Activated naive CD8-positive, alpha-beta T cell treated with anti-CD3 and anti-CD28 coated beads, Interleukin-2, amount 10 ng/mL, durations not matched to agents 7 days and 5 days (primary cell): ENCODE results near the gene STK32C. TPM values are rescaled to one million over a fixed set of nuclear protein-coding genes. Genes with fewer than 3 reads are reported as not detected.
"Not testable (repeated sequence)": the region's sequence is repeated elsewhere in the genome, so short reads cannot be mapped to it uniquely, and the experiment has no call there.

Source experiments
- ATAC-seq: fragments of 150-1000 bp; cut with Tn5 transposase; one replicate; pipeline ENCODE4 v1.10.0; 2021; ENCODE audit warnings: low read depth, moderate library complexity
- POLR2A ChIA-PET: fragments of 350-600 bp; sonication (Branson Sonifier 250); formaldehyde crosslinking; loops from one replicate; lab custom pipeline; 2021; ENCODE audit warnings: antibody characterized with exemption; lab: Charles Lee
- DNase-seq: peaks from one replicate; pipeline ENCODE4 v3.0.0; 2021
- H3K27ac Mint-ChIP-seq: one replicate; pipeline ENCODE4 v1.8.0; 2022; ENCODE audit warnings: mild to moderate bottlenecking, mixed read lengths
- H3K27me3 Mint-ChIP-seq: one replicate; pipeline ENCODE4 v1.8.0; 2022; ENCODE audit warnings: mild to moderate bottlenecking, moderate library complexity, mixed read lengths
- H3K36me3 Mint-ChIP-seq: one replicate; pipeline ENCODE4 v1.8.0; 2021; ENCODE audit warnings: mild to moderate bottlenecking, mixed read lengths
- H3K4me1 Mint-ChIP-seq: one replicate; pipeline ENCODE4 v1.8.0; 2021; ENCODE audit warnings: mixed read lengths
- H3K4me3 Mint-ChIP-seq: one replicate; pipeline ENCODE4 v1.8.0; 2022; ENCODE audit warnings: mild to moderate bottlenecking, moderate library complexity, mixed read lengths
- H3K9me3 Mint-ChIP-seq: one replicate; pipeline ENCODE4 v1.8.0; 2021; ENCODE audit warnings: mixed read lengths
- total RNA-seq, 2 experiments: library from RNA; stranded (reverse); gene quantifications; one replicate each; pipeline ENCODE4 v1.2.3, GENCODE V29; 2021

The STK32C gene
- total RNA-seq, 2 experiments from 2014 or later, result 12.5 TPM

DNA sequence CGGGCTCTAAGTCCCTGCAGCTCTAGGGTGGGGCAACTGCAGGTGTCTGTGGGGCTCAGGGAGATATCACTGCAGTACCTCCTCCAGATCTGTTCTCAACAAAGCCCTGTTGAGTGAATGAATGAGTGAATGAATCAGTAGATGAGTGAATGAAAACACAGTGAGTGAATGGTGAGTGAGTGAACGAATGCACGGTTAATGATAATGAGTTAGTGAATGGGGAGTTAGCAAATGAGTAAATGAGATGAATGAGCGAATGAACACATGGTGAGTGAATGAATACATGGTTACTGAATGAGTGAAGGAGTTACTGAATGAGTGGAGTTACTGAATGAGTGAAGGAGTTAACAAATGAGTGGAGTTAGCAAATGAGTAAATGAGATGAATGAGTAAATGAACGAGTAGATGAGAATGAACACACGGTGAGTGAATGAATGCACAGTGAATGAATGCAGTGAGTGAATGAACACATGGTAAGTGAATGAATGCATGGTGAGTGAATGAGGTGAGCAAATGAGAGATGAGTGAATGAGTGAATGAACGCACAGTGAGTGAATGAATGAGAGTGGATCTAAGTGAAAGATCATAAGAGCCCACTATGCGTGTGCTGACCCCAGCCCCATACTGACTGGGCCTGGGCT lies 34.3 kb downstream of the STK32C start:
- no peaks in the 10 kb centered on the region for H3K4me1 Mint-ChIP-seq
- DNase-seq (no peak), ATAC-seq (no peak)
- peaks cover 3% of the 10 kb centered on the region for H3K9me3 Mint-ChIP-seq
- H3K4me3 Mint-ChIP-seq, result no peak overlapping the region
- H3K27ac Mint-ChIP-seq, result no peak overlapping the region
- POLR2A ChIA-PET, result no interaction called here
- H3K36me3 Mint-ChIP-seq, result no peaks in the 10 kb centered on the region
- no peaks in the 10 kb centered on the region for H3K27me3 Mint-ChIP-seq

DNA sequence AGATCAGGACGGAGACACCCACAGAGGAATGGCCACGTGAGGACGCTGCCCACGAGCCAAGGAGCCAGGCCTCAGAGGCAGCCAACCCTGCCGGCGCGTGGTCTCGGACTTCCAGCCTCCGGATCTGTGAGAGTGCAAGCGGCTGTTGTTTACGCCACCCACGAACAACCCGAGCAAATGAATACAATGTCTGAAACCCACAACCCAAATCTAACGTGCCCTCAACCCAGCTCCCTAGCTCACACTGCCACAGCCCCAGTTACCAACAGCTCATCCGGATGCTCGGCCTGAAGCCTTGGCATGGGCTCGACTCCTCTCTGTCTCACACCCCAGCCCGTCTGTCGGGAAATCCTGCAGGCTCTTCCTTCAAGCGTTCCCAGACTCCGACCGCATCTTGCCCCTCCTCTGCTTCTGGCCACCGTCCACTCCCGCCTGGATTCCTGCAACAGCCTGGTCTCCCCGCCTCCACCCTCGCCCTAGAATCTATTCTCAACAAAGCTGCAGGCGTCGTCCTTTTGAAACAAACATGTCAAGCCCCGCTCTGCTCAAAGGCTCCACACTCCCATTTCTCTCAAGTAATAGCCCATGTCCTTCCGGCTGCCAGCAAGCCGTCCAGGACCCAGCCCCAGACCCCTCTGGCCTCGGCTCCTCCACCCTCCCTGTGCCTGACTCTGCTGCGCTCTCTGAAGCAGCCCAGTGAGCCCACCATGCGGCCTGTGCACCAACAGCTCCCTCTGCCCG lies 35.3 kb downstream of the STK32C start:
- peaks cover 2% of the 10 kb centered on the region for H3K4me1 Mint-ChIP-seq
- peaks cover 6% of the 10 kb centered on the region for H3K9me3 Mint-ChIP-seq
- ATAC-seq (no peak), DNase-seq (no peak)
- no peak overlapping the region for H3K4me3 Mint-ChIP-seq
- H3K27me3 Mint-ChIP-seq, result no peaks in the 10 kb centered on the region
- no peak overlapping the region for H3K27ac Mint-ChIP-seq
- POLR2A ChIA-PET, result no interaction called here
- no peaks in the 10 kb centered on the region for H3K36me3 Mint-ChIP-seq

DNA sequence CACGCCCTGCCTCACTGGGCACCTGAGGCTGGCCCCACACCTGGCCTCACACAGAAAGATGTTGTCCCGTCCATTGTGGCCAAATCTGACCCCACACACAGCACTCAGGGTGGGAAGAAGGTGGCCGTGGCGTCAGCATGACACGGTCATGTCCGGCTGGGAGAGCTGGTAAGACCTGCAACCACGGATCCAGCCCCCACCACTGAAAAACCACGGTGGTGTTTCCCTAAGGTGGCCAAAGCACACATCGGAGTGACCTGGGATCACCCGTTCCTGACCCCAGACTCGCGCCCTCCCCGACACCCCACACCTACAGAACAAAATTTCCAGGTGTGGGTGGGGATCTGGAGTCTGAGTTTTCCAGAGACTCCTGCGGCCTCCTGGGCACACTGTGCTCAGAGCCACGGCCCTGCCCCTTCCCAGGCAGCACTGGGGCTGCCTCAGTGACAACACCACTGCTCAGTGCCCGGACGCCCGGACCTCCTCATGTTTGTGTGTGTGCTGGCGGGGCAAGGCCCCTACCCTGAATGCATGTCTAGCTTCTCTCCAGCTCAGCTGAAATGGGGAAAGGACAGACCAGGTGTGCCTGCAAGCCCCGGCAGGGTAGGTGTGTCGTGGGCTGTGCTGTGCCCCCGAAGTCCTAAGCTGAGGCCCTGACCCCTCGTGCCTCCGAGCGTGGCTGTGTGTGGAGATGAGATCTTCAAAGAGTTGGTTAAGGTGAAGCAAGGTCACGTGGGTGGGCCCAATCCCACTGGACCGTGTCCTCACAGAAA lies 36.1 kb downstream of the STK32C start:
- H3K27ac Mint-ChIP-seq, result no peak overlapping the region
- POLR2A ChIA-PET, result no interaction called here
- no peak overlapping the region for H3K4me3 Mint-ChIP-seq
- H3K27me3 Mint-ChIP-seq, result no peaks in the 10 kb centered on the region
- DNase-seq, result no peak
- peaks cover 2% of the 10 kb centered on the region for H3K4me1 Mint-ChIP-seq
- no peak for ATAC-seq
- no peaks in the 10 kb centered on the region for H3K36me3 Mint-ChIP-seq
- H3K9me3 Mint-ChIP-seq, result peaks cover 6% of the 10 kb centered on the region

DNA sequence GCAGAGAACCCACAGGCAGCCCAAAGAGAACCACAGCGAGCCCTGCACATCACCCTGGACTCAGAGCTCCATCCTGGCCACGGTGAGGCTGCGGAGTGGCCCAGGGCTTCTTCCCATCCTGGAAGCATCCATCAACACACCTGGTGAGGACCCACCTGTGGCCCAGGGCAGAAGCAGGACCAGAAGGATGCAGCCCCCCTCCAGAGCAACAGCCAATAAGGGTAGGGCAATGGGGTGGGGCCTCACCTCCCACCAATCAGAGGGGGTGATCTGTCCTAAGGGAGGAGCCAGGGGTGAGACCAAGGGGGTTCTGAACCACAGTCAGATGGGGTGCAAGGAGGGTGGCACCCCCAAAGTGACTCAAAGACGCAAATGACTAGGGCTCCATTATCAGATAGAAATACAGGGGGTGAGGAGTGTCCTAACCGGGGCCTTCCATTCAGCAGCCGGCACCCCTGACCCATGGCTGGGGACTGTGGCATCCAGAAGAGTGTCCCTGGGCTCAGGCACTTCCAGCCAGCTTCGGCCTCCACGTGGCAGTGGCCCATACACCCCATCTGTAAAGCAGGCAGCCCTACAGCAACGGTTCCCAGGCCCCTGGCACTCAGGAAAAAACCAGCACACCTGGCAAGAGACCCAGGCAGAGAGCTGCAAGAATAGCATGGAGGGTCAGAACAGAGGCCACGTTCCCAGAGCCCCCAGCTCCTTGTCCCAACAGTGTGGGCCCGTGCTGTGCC lies 36.9 kb downstream of the STK32C start:
- DNase-seq (no peak), ATAC-seq (no peak)
- Mint-ChIP-seq H3K9me3 (peaks cover 6% of the 10 kb centered on the region), H3K4me1 (peaks cover 2% of the 10 kb centered on the region), H3K4me3 (no peak overlapping the region), H3K27ac (no peak overlapping the region), H3K27me3 (no peaks in the 10 kb centered on the region), H3K36me3 (no peaks in the 10 kb centered on the region)
- POLR2A ChIA-PET, result no interaction called here

DNA sequence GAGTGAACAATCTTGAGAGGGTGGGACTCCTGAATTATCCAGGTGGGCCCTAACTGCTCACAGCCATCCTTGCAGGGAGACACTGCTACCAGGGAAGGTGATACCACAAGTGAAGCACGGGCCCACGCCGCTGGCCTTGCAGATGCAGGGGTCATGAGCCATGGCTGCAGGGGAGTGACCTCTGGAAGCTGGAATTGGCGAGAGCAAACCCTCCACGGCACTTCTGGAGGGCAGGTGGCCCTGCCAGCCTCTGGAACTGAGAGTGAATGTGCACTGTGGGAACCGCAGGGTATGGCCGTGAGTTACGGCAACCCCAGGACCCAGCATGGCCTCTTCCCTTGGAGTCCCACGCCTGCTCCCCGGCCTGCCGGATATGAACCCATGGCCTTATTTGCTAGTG lies 37.5 kb downstream of the STK32C start:
- POLR2A ChIA-PET, result no interaction called here
- ATAC-seq, result no peak
- H3K27me3 Mint-ChIP-seq, result no peaks in the 10 kb centered on the region
- peaks cover 6% of the 10 kb centered on the region for H3K9me3 Mint-ChIP-seq
- DNase-seq, result no peak
- H3K27ac Mint-ChIP-seq, result no peak overlapping the region
- H3K4me3 Mint-ChIP-seq, result no peak overlapping the region
- no peaks in the 10 kb centered on the region for H3K36me3 Mint-ChIP-seq
- peaks cover 2% of the 10 kb centered on the region for H3K4me1 Mint-ChIP-seq

DNA sequence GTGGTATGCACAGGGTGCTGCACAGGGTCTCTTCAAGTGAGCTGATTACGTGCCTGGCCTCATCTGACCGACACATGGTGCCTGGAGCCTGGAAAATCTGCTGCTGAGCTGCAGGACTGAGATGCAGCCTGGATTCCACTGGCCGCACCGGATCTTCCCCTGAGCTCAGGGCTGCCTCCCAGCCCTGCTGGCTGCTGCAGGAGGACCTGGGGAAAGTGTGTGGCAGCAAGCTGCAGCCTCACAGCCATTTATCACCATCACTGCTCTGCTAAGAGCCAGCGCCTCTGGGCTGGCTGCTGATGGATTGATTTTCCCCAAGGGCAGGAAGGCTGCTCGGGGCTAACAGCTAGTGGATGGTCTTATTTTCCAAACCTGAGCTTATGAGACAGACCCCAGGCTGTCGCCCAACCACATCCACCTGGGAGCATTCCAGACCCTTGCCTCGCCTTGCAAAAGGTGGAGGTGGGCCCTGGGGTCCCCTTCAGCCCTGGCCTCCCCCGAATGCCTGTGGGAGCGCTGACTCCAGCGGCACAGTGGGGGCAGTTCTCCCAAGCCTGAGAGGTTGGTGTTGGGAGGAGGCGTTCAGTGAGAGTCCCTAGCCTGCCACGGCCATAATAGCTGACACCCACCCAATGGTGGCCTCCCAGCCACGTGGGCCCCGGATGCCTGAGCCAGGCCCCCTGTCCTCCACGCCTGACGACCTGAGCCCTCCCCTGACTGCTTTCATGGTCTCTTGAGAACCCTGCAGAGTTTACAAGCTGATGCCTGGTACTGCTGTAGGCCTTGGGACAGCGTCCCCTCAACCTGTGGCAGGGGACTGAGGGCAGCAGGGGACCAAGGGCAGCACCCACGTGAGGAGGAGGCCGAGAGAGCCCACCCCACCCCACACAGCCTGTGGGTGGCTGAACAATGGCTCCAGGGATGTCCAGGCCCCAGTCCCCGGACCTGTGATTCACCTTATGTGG lies 38.2 kb downstream of the STK32C start:
- H3K36me3 Mint-ChIP-seq, result no peaks in the 10 kb centered on the region
- H3K27ac Mint-ChIP-seq, result no peak overlapping the region
- H3K27me3 Mint-ChIP-seq, result no peaks in the 10 kb centered on the region
- H3K4me1 Mint-ChIP-seq, result peaks cover 2% of the 10 kb centered on the region
- DNase-seq, result no peak
- H3K9me3 Mint-ChIP-seq, result peaks cover 6% of the 10 kb centered on the region
- POLR2A ChIA-PET, result no interaction called here
- no peak for ATAC-seq
- H3K4me3 Mint-ChIP-seq, result no peak overlapping the region

DNA sequence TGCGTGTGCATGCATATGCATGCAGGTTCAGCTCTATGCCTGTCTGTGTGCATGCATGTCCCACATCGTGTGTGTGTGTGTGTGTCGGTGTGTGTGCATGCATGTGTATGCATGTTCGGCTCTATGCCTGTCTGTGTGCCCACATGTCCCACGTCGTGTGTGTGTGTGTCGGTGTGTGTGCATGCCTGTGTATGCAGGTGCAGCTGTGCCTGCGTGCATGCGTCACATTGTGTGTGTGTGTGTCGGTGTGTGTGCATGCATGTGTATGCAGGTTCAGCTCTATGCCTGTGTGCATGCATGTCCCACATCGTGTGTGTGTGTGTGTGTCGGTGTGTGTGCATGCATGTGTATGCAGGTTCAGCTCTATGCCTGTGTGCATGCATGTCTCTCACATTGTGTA lies 39.8 kb downstream of the STK32C start:
- H3K9me3 Mint-ChIP-seq, H3K27me3 Mint-ChIP-seq, ATAC-seq, H3K36me3 Mint-ChIP-seq, H3K4me1 Mint-ChIP-seq, DNase-seq, H3K4me3 Mint-ChIP-seq, POLR2A ChIA-PET, H3K27ac Mint-ChIP-seq: not testable (repeated sequence)

DNA sequence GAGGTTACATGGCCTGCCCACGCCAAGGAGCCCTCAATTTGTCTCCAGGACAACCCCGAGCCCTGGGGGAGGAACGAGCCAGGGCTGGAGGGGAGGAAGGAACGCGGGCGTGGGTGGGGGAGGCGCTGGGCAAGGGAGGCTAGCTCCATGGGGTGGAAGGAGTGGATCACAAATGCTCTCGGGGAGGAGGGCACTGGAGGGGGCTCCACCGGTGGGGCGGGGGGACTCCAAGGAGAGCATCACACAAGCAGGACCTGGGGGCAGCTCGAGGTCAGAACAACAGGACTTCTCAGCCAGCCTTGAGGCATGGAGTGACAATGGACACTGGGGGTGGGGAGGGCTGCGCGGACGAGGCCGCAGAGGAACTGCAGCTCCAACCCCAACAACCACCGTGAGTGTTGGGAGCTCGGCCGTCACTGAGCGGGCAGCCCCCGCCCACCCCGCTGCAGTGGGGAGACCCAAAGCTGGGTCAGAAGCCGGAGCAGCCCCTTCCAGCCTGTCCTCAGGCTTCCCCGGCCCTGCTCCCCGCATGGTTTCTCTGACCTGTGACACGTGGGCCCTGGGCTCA lies 41.1 kb downstream of the STK32C start:
- POLR2A ChIA-PET, result no interaction called here
- H3K4me1 Mint-ChIP-seq, result peaks cover 2% of the 10 kb centered on the region
- ATAC-seq (no peak), DNase-seq (no peak)
- H3K36me3 Mint-ChIP-seq, result no peaks in the 10 kb centered on the region
- H3K27ac Mint-ChIP-seq, result no peak overlapping the region
- H3K9me3 Mint-ChIP-seq, result peaks cover 6% of the 10 kb centered on the region
- H3K4me3 Mint-ChIP-seq, result no peak overlapping the region
- H3K27me3 Mint-ChIP-seq, result no peaks in the 10 kb centered on the region

DNA sequence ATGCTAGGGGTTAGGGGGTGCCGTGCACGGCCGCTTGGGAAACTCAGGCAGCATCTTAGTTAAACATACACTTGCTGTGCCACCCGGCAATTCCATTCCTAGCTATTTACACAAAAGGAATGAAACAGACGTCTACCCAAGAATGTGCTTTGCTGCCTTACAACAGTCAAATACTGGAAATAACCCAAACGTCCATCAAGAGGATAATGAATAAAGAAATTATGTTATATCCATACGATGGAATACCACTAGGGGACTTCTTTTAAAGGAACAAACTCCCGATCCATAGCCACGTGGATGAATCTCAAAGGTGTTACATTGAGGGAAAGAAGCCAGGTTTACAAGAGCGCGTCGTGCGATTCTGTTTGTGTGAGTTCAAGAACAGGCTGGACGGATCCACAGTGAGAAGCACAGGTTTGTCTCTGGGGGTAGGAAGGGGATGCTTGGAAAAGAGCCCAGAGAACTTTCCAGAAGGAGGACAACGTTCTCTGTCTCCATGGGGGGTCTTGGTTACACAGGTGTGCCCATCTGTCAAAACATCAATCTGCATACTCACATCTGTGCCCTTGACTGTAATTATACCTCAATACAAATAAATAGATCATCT lies 41.8 kb downstream of the STK32C start:
- H3K27me3 Mint-ChIP-seq, result no peaks in the 10 kb centered on the region
- DNase-seq (no peak), ATAC-seq (no peak)
- POLR2A ChIA-PET, result no interaction called here
- no peak overlapping the region for H3K27ac Mint-ChIP-seq
- H3K4me1 Mint-ChIP-seq, result peaks cover 2% of the 10 kb centered on the region
- H3K9me3 Mint-ChIP-seq, result peaks cover 6% of the 10 kb centered on the region
- no peak overlapping the region for H3K4me3 Mint-ChIP-seq
- no peaks in the 10 kb centered on the region for H3K36me3 Mint-ChIP-seq

DNA sequence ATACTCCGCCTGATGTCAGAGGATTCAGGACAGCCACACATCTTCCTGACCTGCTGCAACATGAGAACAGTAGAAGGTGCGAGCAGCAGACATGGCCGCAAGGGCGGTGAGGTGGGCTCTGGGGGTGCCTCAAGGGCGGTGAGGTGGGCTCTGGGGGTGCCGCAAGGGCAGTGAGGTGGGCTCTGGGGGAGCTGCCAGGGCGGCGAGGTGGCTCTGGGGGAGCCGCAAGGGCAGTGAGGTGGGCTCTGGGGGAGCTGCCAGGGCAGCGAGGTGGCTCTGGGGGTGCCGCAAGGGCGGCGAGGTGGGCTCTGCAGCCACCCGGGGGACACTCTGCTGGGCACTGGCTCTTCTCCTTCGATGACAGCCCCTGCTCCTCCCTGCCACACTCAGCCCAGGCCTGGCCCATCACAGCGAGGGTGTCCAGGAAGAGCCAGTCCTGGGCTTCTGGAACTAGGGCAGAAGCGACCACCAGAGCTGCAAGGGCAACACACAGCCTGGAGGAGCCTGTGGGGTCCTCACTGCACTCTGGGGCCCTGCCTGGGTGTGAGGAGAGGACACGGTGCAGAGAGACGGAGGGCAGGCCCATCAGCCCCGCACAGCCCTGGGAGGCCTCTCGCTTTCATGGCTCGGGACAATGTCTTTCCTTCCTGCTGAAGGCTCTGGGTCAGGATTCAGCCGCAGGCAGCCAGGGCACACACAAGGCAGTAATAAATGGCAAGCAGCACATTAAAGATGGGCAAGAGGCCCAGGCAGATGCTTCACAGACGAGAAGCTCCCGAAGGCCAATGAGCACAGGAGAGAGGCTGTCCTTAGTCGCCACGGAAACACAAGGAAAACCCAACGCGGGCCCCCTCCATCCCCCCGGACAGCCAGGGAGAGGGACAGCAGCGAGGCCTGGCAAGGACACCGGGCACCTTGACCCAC lies 42.5 kb downstream of the STK32C start:
- H3K4me1 Mint-ChIP-seq, result peaks cover 2% of the 10 kb centered on the region
- no peaks in the 10 kb centered on the region for H3K36me3 Mint-ChIP-seq
- POLR2A ChIA-PET, result no interaction called here
- H3K9me3 Mint-ChIP-seq, result peaks cover 6% of the 10 kb centered on the region
- H3K27me3 Mint-ChIP-seq, result no peaks in the 10 kb centered on the region
- ATAC-seq (no peak), DNase-seq (no peak)
- H3K27ac Mint-ChIP-seq, result no peak overlapping the region
- no peak overlapping the region for H3K4me3 Mint-ChIP-seq

DNA sequence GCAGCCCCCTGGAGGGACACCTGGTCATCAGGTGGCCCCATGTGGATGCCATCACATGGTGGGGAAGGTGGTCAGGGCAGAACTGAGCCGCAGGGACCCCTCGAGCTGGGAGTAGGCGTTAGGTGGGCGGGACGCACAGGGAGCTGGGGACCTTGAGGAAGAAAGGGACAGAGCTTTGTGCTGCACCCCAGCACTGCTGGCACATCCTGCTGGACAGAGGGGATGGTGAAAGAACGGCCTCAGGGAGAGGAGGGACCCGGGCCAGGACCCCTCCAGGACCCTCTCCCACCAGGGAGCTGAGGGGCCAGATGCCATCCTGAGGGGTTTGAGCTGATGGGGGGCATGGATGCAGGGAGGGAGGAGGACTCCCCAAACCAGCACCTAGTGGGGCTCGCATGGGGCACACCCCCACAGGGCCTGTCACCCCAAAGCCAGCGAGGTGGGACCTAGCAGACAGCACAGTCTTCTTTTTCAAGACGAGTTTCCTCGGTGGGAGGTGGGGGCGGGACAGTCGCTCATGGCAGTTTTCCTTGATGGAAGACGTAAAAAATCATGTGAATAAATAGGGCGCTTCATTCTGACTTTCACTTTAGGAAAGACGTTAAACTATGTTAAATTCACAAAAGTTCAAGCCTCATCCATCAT lies 43.3 kb downstream of the STK32C start:
- H3K4me3 Mint-ChIP-seq, result no peak overlapping the region
- no peaks in the 10 kb centered on the region for H3K36me3 Mint-ChIP-seq
- ATAC-seq, result no peak
- POLR2A ChIA-PET, result no interaction called here
- peaks cover 2% of the 10 kb centered on the region for H3K4me1 Mint-ChIP-seq
- no peak overlapping the region for H3K27ac Mint-ChIP-seq
- no peak for DNase-seq
- peaks cover 6% of the 10 kb centered on the region for H3K9me3 Mint-ChIP-seq
- H3K27me3 Mint-ChIP-seq, result no peaks in the 10 kb centered on the region
